ENCODE results near the gene SLC6A13. TPM values are rescaled to one million over a fixed set of nuclear protein-coding genes. Genes with fewer than 3 reads are reported as not detected.

SLC6A13 gene
- total and polyA plus RNA-seq, 2 of the 13 experiments (the other 11 are each of a cell fraction or from before 2014, with no cell fraction given), result 0.05 to 0.15 TPM

- TF ChIP-seq ZNF564 (CRISPR knock-in tag; IDR thresholded peaks at IDR 0.05) (0 out of 2 replicates have a peak, but pooled peaks have one; percentile 13), TEAD3 (CRISPR knock-in tag; optimal IDR thresholded peaks at IDR 0.05; ENCODE audit: borderline replicate concordance) (peak; percentile 61), FOSL2 (CRISPR knock-in tag; IDR thresholded peaks at IDR 0.05) (0 out of 2 replicates have a peak, but pooled peaks have one; percentile 32)
These were observed 42.7 kb downstream of the SLC6A13 start (continued) for GRCh38 chr12:219891-220352.

- no TSS peak for BruUV-seq (replicated peaks)
- in situ Hi-C loops (cut with HindIII; ENCODE audit: extremely low pct_ligation_motif_present, low pct_unique_long_range_greater_than_20kb), result no loop called here
- H3K9ac ChIP-seq (ENCODE audit: insufficient read depth, low read depth, low read length), result no peak overlapping the region
- no peaks in the 10 kb centered on the region for H3K36me3 ChIP-seq (replicated peaks in 1 of 2; ENCODE audit: control insufficient read depth in 1 of 2, insufficient read depth in 2 of 2, low read length in 2 of 2)
- no peak overlapping the region for H3K27ac ChIP-seq (ENCODE audit: extremely low read length, insufficient read depth, low read length)
- peaks cover 0 to 6% of the 10 kb centered on the region in 2 experiments; a peak in 2 of 5 replicates for H3K27me3 ChIP-seq (ENCODE audit: control insufficient read depth in 1 of 2, insufficient read depth in 2 of 2, low read length in 2 of 2)
- no peak for ATAC-seq
- FAIRE-seq, result no peak
- H3K4me2 ChIP-seq (ENCODE audit: low read depth, low read length), result no peak overlapping the region
- ChIA-PET CTCF (ENCODE audit: low intra/inter-chr PET ratio, low total read pairs) (interaction anchor here (1.3 to 1.9 kb wide), 3 partner anchors 30 to 52 kb away, joined by 3 to 11 read pairs (median 4); no protein-coding TSS in a partner anchor), POLR2A (interaction anchor here (0.5 to 1.7 kb wide), 5 partner anchors 8 to 74 kb away, joined by 4 to 14 read pairs (median 4); no protein-coding TSS in a partner anchor)
- TF ChIP-seq MAFG (CRISPR knock-in tag; IDR thresholded peaks at IDR 0.05) (no peak), ZNF646 (CRISPR knock-in tag; IDR thresholded peaks at IDR 0.05) (no peak), CREB1 (IDR thresholded peaks at IDR 0.05) (peak; percentile 68; the same call in 1 of the 2 replicates), CREB1 (CRISPR knock-in tag; IDR thresholded peaks at IDR 0.05) (no peak)
- H3K9me3 ChIP-seq (ENCODE audit: low read length), result no peaks in the 10 kb centered on the region
- intact Hi-C loops (cut with micrococcal nuclease; ENCODE audit: unreplicated experiment), result no loop called here
- H2AFZ ChIP-seq (ENCODE audit: low read length), result no peak overlapping the region
- 54% methylated on average over 28 of the region's 30 CpGs for WGBS (ENCODE audit: low lambda C conversion rate)
- no peak for DNase-seq (ENCODE audit: low spot score)
- H3K4me3 ChIP-seq (replicated peaks in 1 of 3; ENCODE audit: insufficient read depth in 1 of 3, low read depth in 2 of 3, low read length in 3 of 3), result no peak overlapping the region
- no peaks in the 10 kb centered on the region for H4K20me1 ChIP-seq (ENCODE audit: insufficient read depth, low read length)
- H3K79me2 ChIP-seq (ENCODE audit: insufficient read depth, low read length), result no peaks in the 10 kb centered on the region
- peaks cover 25% of the 10 kb centered on the region for H3K4me1 ChIP-seq (ENCODE audit: insufficient read depth, low read length)
These were observed 43.7 kb downstream of the SLC6A13 start for GRCh38 chr12:218728-219590.
